ENCODE measurements around the gene NME7.

GRCh38 chr1:169143984-169144383 is 223.6 kb downstream of the NME7 start:
- TF ChIP-seq CTCF (IDR thresholded peaks at IDR 0.05; ENCODE audit: low read depth, low read length, missing input control), result no peak
- no peak for TF ChIP-seq FOXA1 (IDR thresholded peaks at IDR 0.05)
- TF ChIP-seq EGR1 (IDR thresholded peaks at IDR 0.05; ENCODE audit: low read depth in 2 of 2), result no peak
- TF ChIP-seq YY1 (IDR thresholded peaks at IDR 0.05), result no peak
- no peak for TF ChIP-seq MAX (IDR thresholded peaks at IDR 0.05)
- no peak for TF ChIP-seq REST (IDR thresholded peaks at IDR 0.05)
- TF ChIP-seq RAD21 (IDR thresholded peaks at IDR 0.05), result no peak
- TF ChIP-seq SP1 (IDR thresholded peaks at IDR 0.05), result no peak
- no peak for TF ChIP-seq ZBTB33 (IDR thresholded peaks at IDR 0.05)
- TF ChIP-seq GABPA (IDR thresholded peaks at IDR 0.05 in 1 of 2, conservative IDR thresholded peaks at IDR 0.05 in 1 of 2), result no peak
- no peak for TF ChIP-seq JUND (IDR thresholded peaks at IDR 0.05)
- no peak for TF ChIP-seq ATF3 (IDR thresholded peaks at IDR 0.05)
- no peak for TF ChIP-seq HNF4A (conservative IDR thresholded peaks at IDR 0.05)

Data from liver (tissue), 3 donors.